Measurements from ENCODE around the gene MYO15A.

The MYO15A gene

GRCh38 chr17:18108401-18109312 is at the start of gene MYO15A:
Gene MYO15A (plus strand): TSS chr17:18108756. CDS start chr17:18118801, 10,045 bp downstream.
- DNase-seq (ENCODE audit: low read depth in 3 of 3) = no peak

- DNase-seq (ENCODE audit: low read depth in 3 of 3) = no peak
Observed at GRCh38 chr17:18059283-18059682, 49.3 kb upstream of the MYO15A start.

GRCh38 chr17:18064053-18064452 is 44.5 kb upstream of the MYO15A start:
- DNase-seq (ENCODE audit: low read depth in 3 of 3) = no peak

- DNase-seq (ENCODE audit: low read depth in 3 of 3) = no peak
Observed at GRCh38 chr17:18065546-18065945, 43.0 kb upstream of the MYO15A start.

- DNase-seq (ENCODE audit: low read depth in 3 of 3) = no peak
Observed at GRCh38 chr17:18066866-18067265, 41.7 kb upstream of the MYO15A start.

GRCh38 chr17:18069101-18069500 is 39.5 kb upstream of the MYO15A start:
- DNase-seq (ENCODE audit: low read depth in 3 of 3) = no peak

- no peak for DNase-seq (ENCODE audit: low read depth in 3 of 3)
Observed at GRCh38 chr17:18070861-18071340, 37.7 kb upstream of the MYO15A start.

GRCh38 chr17:18071751-18072150 is 36.8 kb upstream of the MYO15A start:
- DNase-seq (ENCODE audit: low read depth in 3 of 3) = no peak

GRCh38 chr17:18074566-18075272 is 33.8 kb upstream of the MYO15A start:
- DNase-seq (ENCODE audit: low read depth in 3 of 3) = no peak

GRCh38 chr17:18076936-18077335 is 31.6 kb upstream of the MYO15A start:
- DNase-seq (ENCODE audit: low read depth in 3 of 3) = no peak

GRCh38 chr17:18079543-18079942 is 29.0 kb upstream of the MYO15A start:
- no peak for DNase-seq (ENCODE audit: low read depth in 3 of 3)

GRCh38 chr17:18084256-18084655 is 24.3 kb upstream of the MYO15A start:
- DNase-seq (ENCODE audit: low read depth in 3 of 3) = no peak

GRCh38 chr17:18087610-18088491 is 20.7 kb upstream of the MYO15A start, which contains the start of gene DRG2:
Gene DRG2 (plus strand): TSS chr17:18087948. CDS start chr17:18088024, 76 bp downstream.
- peak; percentile 79 to 89 (median 86) for DNase-seq (ENCODE audit: low read depth in 3 of 3)

- no peak for DNase-seq (ENCODE audit: low read depth in 3 of 3)
Observed at GRCh38 chr17:18089613-18090012, 18.9 kb upstream of the MYO15A start.

- peak in 1 of 3 experiments; percentile 20 for DNase-seq (ENCODE audit: low read depth in 3 of 3)
Observed at GRCh38 chr17:18093616-18094408, 14.7 kb upstream of the MYO15A start.

- DNase-seq (ENCODE audit: low read depth in 3 of 3) = no peak
Observed at GRCh38 chr17:18094409-18094807, 14.1 kb upstream of the MYO15A start.

GRCh38 chr17:18099516-18099915 is 9.0 kb upstream of the MYO15A start:
- no peak for DNase-seq (ENCODE audit: low read depth in 3 of 3)

GRCh38 chr17:18100616-18101015 is 7.9 kb upstream of the MYO15A start:
- no peak for DNase-seq (ENCODE audit: low read depth in 3 of 3)

GRCh38 chr17:18101828-18102227 is 6.7 kb upstream of the MYO15A start:
- no peak for DNase-seq (ENCODE audit: low read depth in 3 of 3)

- no peak for DNase-seq (ENCODE audit: low read depth in 3 of 3)
Observed at GRCh38 chr17:18102640-18103039, 5.9 kb upstream of the MYO15A start.

GRCh38 chr17:18105027-18105426 is 3.5 kb upstream of the MYO15A start:
- DNase-seq (ENCODE audit: low read depth in 3 of 3) = no peak

Measured in stimulated activated CD4-positive, alpha-beta T cell treated with anti-CD3 and anti-CD28 coated beads, TNF-alpha, amount 100 ng/mL, for 24 hours (primary cell).